NCI-H226 (cell line): ENCODE results near the gene MAP7D2.
A peak's percentile ranks its signal among the peaks of the same experiment; 100 is the strongest.

Source experiments
- DNase-seq: peaks from one replicate; pipeline ENCODE4 v3.0.0-alpha.2; 2015

Gene MAP7D2

GRCh38 chrX:20112022-20112774, 4.5 kb downstream of the MAP7D2 start:
- DNase-seq: no peak

GRCh38 chrX:20111271-20111670, 5.4 kb downstream of the MAP7D2 start:
- DNase-seq: no peak

- no peak for DNase-seq
These were observed 14.6 kb downstream of the MAP7D2 start for GRCh38 chrX:20101934-20102581.

GRCh38 chrX:20091499-20091898, 25.2 kb downstream of the MAP7D2 start:
- DNase-seq: no peak

GRCh38 chrX:20089845-20090244, 26.9 kb downstream of the MAP7D2 start:
- no peak for DNase-seq

GRCh38 chrX:20080277-20080676, 36.4 kb downstream of the MAP7D2 start:
- no peak for DNase-seq

- no peak for DNase-seq
These were observed 45.1 kb downstream of the MAP7D2 start for GRCh38 chrX:20071511-20072079.

- peak; percentile 77 for DNase-seq
These were observed 48.8 kb downstream of the MAP7D2 start for GRCh38 chrX:20067709-20068561.

- DNase-seq: peak; percentile 22
These were observed 49.6 kb downstream of the MAP7D2 start for GRCh38 chrX:20066968-20067708.

- no peak for DNase-seq
These were observed 52.9 kb downstream of the MAP7D2 start for GRCh38 chrX:20063716-20064351.

- DNase-seq: no peak
These were observed 53.6 kb downstream of the MAP7D2 start for GRCh38 chrX:20063153-20063552.

GRCh38 chrX:20061855-20062254, 54.9 kb downstream of the MAP7D2 start:
- DNase-seq: peak; percentile 53

- no peak for DNase-seq
These were observed 55.6 kb downstream of the MAP7D2 start for GRCh38 chrX:20060961-20061748.

GRCh38 chrX:20059467-20060128, 57.1 kb downstream of the MAP7D2 start:
- DNase-seq: no peak

GRCh38 chrX:20057479-20057878, 59.2 kb downstream of the MAP7D2 start:
- DNase-seq: no peak

- no peak for DNase-seq
These were observed 60.0 kb downstream of the MAP7D2 start for GRCh38 chrX:20056704-20057103.

- no peak for DNase-seq
These were observed 63.2 kb downstream of the MAP7D2 start for GRCh38 chrX:20053537-20053936.

GRCh38 chrX:20046864-20047263, 69.8 kb downstream of the MAP7D2 start:
- no peak for DNase-seq

GRCh38 chrX:20046223-20046622, 70.5 kb downstream of the MAP7D2 start:
- DNase-seq: no peak

GRCh38 chrX:20042221-20042620, 74.5 kb downstream of the MAP7D2 start:
- peak; percentile 10 for DNase-seq

- DNase-seq: no peak
These were observed 77.7 kb downstream of the MAP7D2 start for GRCh38 chrX:20038966-20039365.
